ENCODE data around the gene TBC1D1. TPM values are rescaled to one million over a fixed set of nuclear protein-coding genes. Genes with fewer than 3 reads are reported as not detected.

TBC1D1 gene
- total and polyA plus RNA-seq, 8 donors: 16.2 to 41.0 (median 24.6) TPM

- intact Hi-C loops (cut with DNase I): loop anchor here (5.0 to 10.0 kb wide), 5 partner anchors 115 to 552 kb away; no protein-coding TSS in a partner anchor
- FAIRE-seq (no peak), ATAC-seq (peak; percentile 74 to 80 (median 80)), DNase-seq (peak; percentile 76 to 87 (median 78))
- H3K27ac ChIP-seq: peak overlapping the region in 1 of 4 donors; percentile 57
- no peaks in the 10 kb centered on the region for H3K9me3 ChIP-seq
- peaks cover 10 to 20% (median 17%) of the 10 kb centered on the region in 3 donors for H3K4me1 ChIP-seq
- WGBS, 2 donors: 37 to 40% methylated on average over 6 of the region's 6 CpGs
- H3K27me3 ChIP-seq: no peaks in the 10 kb centered on the region
- peak; percentile 68 to 88 (median 84) for TF ChIP-seq CTCF (IDR thresholded peaks at IDR 0.05)
- no peak overlapping the region for H3K4me3 ChIP-seq
- no peaks in the 10 kb centered on the region for H3K36me3 ChIP-seq
Observed at GRCh38 chr4:38179690-38180377, 288.9 kb downstream of the TBC1D1 start.

GRCh38 chr4:38180456-38180855, 289.6 kb downstream of the TBC1D1 start:
- no peak for TF ChIP-seq CTCF (IDR thresholded peaks at IDR 0.05)
- Histone ChIP-seq H3K9me3 (no peaks in the 10 kb centered on the region), H3K27ac (peak overlapping the region in 1 of 4 donors; percentile 57), H3K4me1 (peaks cover 10 to 20% (median 17%) of the 10 kb centered on the region in 3 donors), H3K36me3 (no peaks in the 10 kb centered on the region), H3K27me3 (no peaks in the 10 kb centered on the region), H3K4me3 (no peak overlapping the region)
- no peak for FAIRE-seq
- ATAC-seq: no peak
- WGBS, 2 donors: 40 to 67% methylated on average over 2 of the region's 2 CpGs
- no peak for DNase-seq
- intact Hi-C loops (cut with DNase I): loop anchor here in 1 of 3 donors (10.0 kb wide), 2 partner anchors 134 to 494 kb away; no protein-coding TSS in a partner anchor

- ATAC-seq: no peak
- intact Hi-C loops (cut with DNase I): loop anchor here in 1 of 3 donors (10.0 kb wide), 2 partner anchors 134 to 494 kb away; no protein-coding TSS in a partner anchor
- no peak for FAIRE-seq
- WGBS, 2 donors: 79 to 86% methylated on average over 3 of the region's 3 CpGs
- peaks cover 10 to 20% (median 17%) of the 10 kb centered on the region in 3 donors for H3K4me1 ChIP-seq
- H3K4me3 ChIP-seq: no peak overlapping the region
- DNase-seq: no peak
- no peaks in the 10 kb centered on the region for H3K36me3 ChIP-seq
- no peaks in the 10 kb centered on the region for H3K9me3 ChIP-seq
- H3K27ac ChIP-seq: no peak overlapping the region
- TF ChIP-seq CTCF (IDR thresholded peaks at IDR 0.05): no peak
- H3K27me3 ChIP-seq: no peaks in the 10 kb centered on the region
Observed at GRCh38 chr4:38181286-38181685, 290.4 kb downstream of the TBC1D1 start.

- no peak for ATAC-seq
- TF ChIP-seq CTCF (IDR thresholded peaks at IDR 0.05): no peak
Observed at GRCh38 chr4:38182334-38182998, 291.6 kb downstream of the TBC1D1 start.

More at GRCh38 chr4:38182334-38182998, 291.6 kb downstream of the TBC1D1 start:
- FAIRE-seq (no peak), DNase-seq (peak in 2 of 6 donors; percentile 28 to 62)
- Histone ChIP-seq H3K4me1 (peaks cover 7 to 11% (median 8%) of the 10 kb centered on the region in 3 donors), H3K9me3 (no peaks in the 10 kb centered on the region), H3K36me3 (no peaks in the 10 kb centered on the region), H3K27ac (no peak overlapping the region), H3K4me3 (no peak overlapping the region), H3K27me3 (no peaks in the 10 kb centered on the region)
- intact Hi-C loops (cut with DNase I): loop anchor here in 1 of 3 donors (10.0 kb wide), 2 partner anchors 132 to 492 kb away; no protein-coding TSS in a partner anchor
- 95 to 97% methylated on average over 39 to 40 of the region's 40 CpGs for whole genome bisulfite sequencing, 2 donors

All from pancreas (tissue), 10 donors.